Activated naive CD4-positive, alpha-beta T cell treated with anti-CD3 and anti-CD28 coated beads, Interleukin-2, amount 50 U/mL, for 16 hours (primary cell): Measurements from ENCODE around the gene GABRB1.
A peak's percentile ranks its signal among the peaks of the same experiment; 100 is the strongest.

ENCODE experiments used
- DNase-seq: peaks from one replicate; pipeline ENCODE4 v3.0.0-alpha.2; 2020

Gene GABRB1

GRCh38 chr4:47413521-47413920, 382.2 kb downstream of the GABRB1 start:
- DNase-seq = no peak

GRCh38 chr4:47415719-47416118, 384.4 kb downstream of the GABRB1 start:
- DNase-seq = no peak

- no peak for DNase-seq
Observed at GRCh38 chr4:47418147-47418546, 386.8 kb downstream of the GABRB1 start.

GRCh38 chr4:47419296-47419695, 387.9 kb downstream of the GABRB1 start:
- DNase-seq = no peak

- DNase-seq = no peak
Observed at GRCh38 chr4:47425628-47426027, 394.3 kb downstream of the GABRB1 start.

GRCh38 chr4:47427935-47428334, 396.6 kb downstream of the GABRB1 start:
- no peak for DNase-seq

GRCh38 chr4:47432749-47433148, 401.4 kb downstream of the GABRB1 start:
- DNase-seq = no peak

GRCh38 chr4:47434931-47435330, 403.6 kb downstream of the GABRB1 start:
- no peak for DNase-seq

GRCh38 chr4:47442980-47443379, 411.6 kb downstream of the GABRB1 start:
- no peak for DNase-seq

- no peak for DNase-seq
Observed at GRCh38 chr4:47444031-47444430, 412.7 kb downstream of the GABRB1 start.

- DNase-seq = no peak
Observed at GRCh38 chr4:47451657-47452056, 420.3 kb downstream of the GABRB1 start.

- DNase-seq = no peak
Observed at GRCh38 chr4:47462799-47463234, 431.4 kb downstream of the GABRB1 start.

GRCh38 chr4:47463235-47463956, 432.0 kb downstream of the GABRB1 start, which contains the start of gene COMMD8:
Gene COMMD8, minus strand, starts transcription at chr4:47463702. Its CDS starts 51 bp downstream, at chr4:47463651.
- DNase-seq = peak; percentile 97

- no peak for DNase-seq
Observed at GRCh38 chr4:47465004-47465403, 433.6 kb downstream of the GABRB1 start.

- DNase-seq = no peak
Observed at GRCh38 chr4:47466056-47466785, 434.9 kb downstream of the GABRB1 start.

- no peak for DNase-seq
Observed at GRCh38 chr4:47468706-47469365, 437.5 kb downstream of the GABRB1 start.

- DNase-seq = no peak
Observed at GRCh38 chr4:47469951-47470350, 438.6 kb downstream of the GABRB1 start.

GRCh38 chr4:47471064-47471463, 439.7 kb downstream of the GABRB1 start:
- no peak for DNase-seq

- no peak for DNase-seq
Observed at GRCh38 chr4:47471591-47471990, 440.2 kb downstream of the GABRB1 start.

GRCh38 chr4:47473141-47473750, 441.9 kb downstream of the GABRB1 start:
- no peak for DNase-seq

GRCh38 chr4:47474799-47475198, 443.4 kb downstream of the GABRB1 start:
- DNase-seq = no peak

GRCh38 chr4:47475411-47475810, 444.0 kb downstream of the GABRB1 start:
- DNase-seq = no peak
